GM12874 (cell line): Measurements from ENCODE around the gene FBP2.

Source experiments
- CTCF ChIP-seq: IDR thresholded peaks from 2 replicates; pipeline ENCODE4 v1.5.1; 2011; ENCODE audit warnings: low read depth, mild to moderate bottlenecking, control low read depth, low read length, moderate library complexity; ENCODE audit not compliant: insufficient read depth

The FBP2 gene

GRCh38 chr9:94568972-94569712, 24.5 kb downstream of the FBP2 start:
- TF ChIP-seq CTCF = no peak

GRCh38 chr9:94568250-94568889, 25.3 kb downstream of the FBP2 start:
- no peak for TF ChIP-seq CTCF

GRCh38 chr9:94567271-94567670, 26.4 kb downstream of the FBP2 start:
- no peak for TF ChIP-seq CTCF

GRCh38 chr9:94566550-94566949, 27.1 kb downstream of the FBP2 start:
- TF ChIP-seq CTCF = no peak

- TF ChIP-seq CTCF = no peak
These were observed 30.1 kb downstream of the FBP2 start for GRCh38 chr9:94563548-94563947.

- no peak for TF ChIP-seq CTCF
These were observed 33.4 kb downstream of the FBP2 start for GRCh38 chr9:94560237-94560636.

- TF ChIP-seq CTCF = no peak
These were observed 36.2 kb downstream of the FBP2 start for GRCh38 chr9:94557376-94557775.
